Hepatocyte (in vitro differentiated cells): ENCODE data around the gene HNRNPA2B1.

Source experiments
- CTCF ChIP-seq: fragments of 200-600 bp; sonication (generic); IDR thresholded peaks from 2 replicates; pipeline ENCODE4 v1.5.1; 2016; ENCODE audit warnings: antibody characterized with exemption, mild to moderate bottlenecking; ENCODE audit not compliant: poor library complexity
- EZH2 ChIP-seq: fragments of 200-600 bp; sonication (generic); IDR thresholded peaks from 2 replicates; pipeline ENCODE4 v1.6.1; 2016; ENCODE audit warnings: antibody characterized with exemption, mild to moderate bottlenecking, borderline replicate concordance

DNA sequence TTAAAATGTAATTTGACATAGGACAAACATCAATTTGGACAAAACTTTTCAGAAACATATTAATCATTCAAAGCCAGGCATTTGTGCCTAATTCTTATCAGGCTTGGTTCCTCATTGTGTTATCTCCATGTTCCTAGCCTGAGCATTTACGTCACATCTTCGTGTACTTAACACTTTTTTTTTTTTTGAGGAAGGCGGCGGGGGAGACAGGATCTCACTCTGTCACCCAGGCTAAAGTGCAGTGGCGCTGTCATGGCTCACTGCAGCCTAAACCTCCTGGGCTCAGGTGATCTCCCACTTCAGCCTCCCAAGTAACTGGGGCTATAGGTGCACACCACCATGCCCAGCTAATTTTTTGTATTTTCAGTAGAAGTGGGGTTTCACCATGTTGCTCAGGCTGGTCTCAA, 19.8 kb downstream of the HNRNPA2B1 start:
- TF ChIP-seq CTCF (no peak), EZH2 (no peak)
